AG04450 (cell line): ENCODE measurements around the gene PRR13. TPM values are rescaled to one million over a fixed set of nuclear protein-coding genes. Genes with fewer than 3 reads are reported as not detected.
"Not testable (repeated sequence)": the region's sequence is repeated elsewhere in the genome, so short reads cannot be mapped to it uniquely, and the experiment has no call there.

Experiments used
- CTCF ChIA-PET: fragments of 300-600, 350-600 bp; formaldehyde crosslinking; extraction: SDS; loops from one replicate; lab custom pipeline; 2022; ENCODE audit warnings: antibody characterized with exemption, inconsistent platforms; lab: Charles Lee
- POLR2A ChIA-PET: fragments of 350-600 bp; formaldehyde crosslinking; extraction: SDS; loops from one replicate; lab custom pipeline; 2021; ENCODE audit warnings: antibody characterized with exemption, inconsistent platforms; lab: Yijun Ruan, JAX
- DNase-seq: peaks from one replicate; pipeline ENCODE4 v3.0.0-alpha.2; 2011; ENCODE audit warnings: low read depth, low spot score
- H3K27ac ChIP-seq: one replicate; pipeline ENCODE4 v1.5.1; 2012; ENCODE audit warnings: low read depth, low read length, control low read depth
- H3K27me3 ChIP-seq: one replicate; pipeline ENCODE4 v1.6.0; 2012; ENCODE audit warnings: low read length; ENCODE audit not compliant: control insufficient read depth, insufficient read depth
- H3K4me3 ChIP-seq: 2 replicates; pipeline ENCODE4 v1.5.1; 2011; ENCODE audit warnings: mild to moderate bottlenecking, low read depth, low read length, control low read depth
- H3K9me3 ChIP-seq: 2 replicates; pipeline ENCODE4 v1.5.1; 2012; ENCODE audit warnings: low read length; ENCODE audit not compliant: control insufficient read depth, insufficient read depth
- polyA minus RNA-seq: library from RNA; depleted of rRNA, polyadenylated mRNA; stranded (reverse); fragments of >200 nt; gene quantifications from 2 replicates; pipeline ENCODE4 v1.2.3, GENCODE V29; 2011; rRNA and poly(A)+ RNA removed
- polyA plus RNA-seq: library from polyadenylated mRNA; depleted of rRNA; stranded (reverse); fragments of >200 nt; gene quantifications from 2 replicates; pipeline ENCODE4 v1.2.3, GENCODE V29; 2011; rRNA removed
- TF ChIP-seq, protein P1 (sequence below): IDR thresholded peaks from 2 replicates; pipeline ENCODE4 v1.5.1; 2011; ENCODE audit warnings: low read depth, low read length, control low read depth, inconsistent platforms

Gene PRR13, protein sequence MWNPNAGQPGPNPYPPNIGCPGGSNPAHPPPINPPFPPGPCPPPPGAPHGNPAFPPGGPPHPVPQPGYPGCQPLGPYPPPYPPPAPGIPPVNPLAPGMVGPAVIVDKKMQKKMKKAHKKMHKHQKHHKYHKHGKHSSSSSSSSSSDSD
- polyA plus RNA-seq (71.4 and 92.8 TPM in 2 replicates), polyA minus RNA-seq (78.8 and 83.9 TPM in 2 replicates)

DNA sequence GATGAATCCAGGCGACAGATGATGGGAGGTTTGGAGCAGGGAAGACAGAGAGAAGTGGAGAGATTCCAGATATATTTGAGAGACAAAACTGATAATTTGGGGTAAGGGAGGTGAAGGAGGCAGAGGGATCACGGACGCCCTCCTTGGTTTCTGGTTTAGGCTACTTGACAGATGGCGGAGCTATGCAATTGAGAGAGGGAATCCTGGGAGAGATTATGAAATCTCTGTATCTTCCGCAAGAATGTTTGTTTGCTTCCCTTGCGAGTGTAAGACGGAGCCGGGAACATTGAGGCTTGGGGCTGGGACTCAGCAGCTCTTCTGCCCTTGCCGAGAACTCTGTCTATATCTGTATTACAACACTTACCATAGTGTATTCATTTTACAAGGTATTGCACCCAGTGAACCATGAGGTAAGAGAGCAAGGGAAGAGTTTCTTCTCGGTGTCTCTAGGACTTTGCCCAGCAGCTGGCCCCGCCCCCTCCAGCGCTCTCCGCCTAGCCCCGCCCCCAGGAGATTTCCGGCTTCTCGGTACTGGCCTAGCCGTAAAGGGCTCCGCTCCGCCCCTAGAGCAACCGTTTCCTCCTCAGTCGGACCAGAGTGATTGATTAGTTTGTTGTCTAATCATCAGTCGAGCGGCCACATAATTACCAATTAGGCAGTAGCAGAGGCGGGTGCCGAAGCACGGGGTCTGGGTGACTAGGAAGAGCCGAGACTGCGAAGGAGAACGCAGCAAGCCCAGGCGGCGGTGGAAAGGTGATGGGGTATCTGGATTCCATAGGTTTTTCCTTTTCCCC is at the start of gene PRR13:
Gene PRR13 (plus strand): TSS at position 695 of the 794 bp plus-strand sequence. CDS start 981 bp downstream, outside the sequence.
- no peaks in the 10 kb centered on the region for H3K27me3 ChIP-seq
- peak within 1 kb of the TSS; percentile 88 for H3K27ac ChIP-seq
- peak within 1 kb of the TSS; percentile 80 for H3K4me3 ChIP-seq
- no peaks in the 10 kb centered on the region for H3K9me3 ChIP-seq
- TF ChIP-seq, protein P1, sequence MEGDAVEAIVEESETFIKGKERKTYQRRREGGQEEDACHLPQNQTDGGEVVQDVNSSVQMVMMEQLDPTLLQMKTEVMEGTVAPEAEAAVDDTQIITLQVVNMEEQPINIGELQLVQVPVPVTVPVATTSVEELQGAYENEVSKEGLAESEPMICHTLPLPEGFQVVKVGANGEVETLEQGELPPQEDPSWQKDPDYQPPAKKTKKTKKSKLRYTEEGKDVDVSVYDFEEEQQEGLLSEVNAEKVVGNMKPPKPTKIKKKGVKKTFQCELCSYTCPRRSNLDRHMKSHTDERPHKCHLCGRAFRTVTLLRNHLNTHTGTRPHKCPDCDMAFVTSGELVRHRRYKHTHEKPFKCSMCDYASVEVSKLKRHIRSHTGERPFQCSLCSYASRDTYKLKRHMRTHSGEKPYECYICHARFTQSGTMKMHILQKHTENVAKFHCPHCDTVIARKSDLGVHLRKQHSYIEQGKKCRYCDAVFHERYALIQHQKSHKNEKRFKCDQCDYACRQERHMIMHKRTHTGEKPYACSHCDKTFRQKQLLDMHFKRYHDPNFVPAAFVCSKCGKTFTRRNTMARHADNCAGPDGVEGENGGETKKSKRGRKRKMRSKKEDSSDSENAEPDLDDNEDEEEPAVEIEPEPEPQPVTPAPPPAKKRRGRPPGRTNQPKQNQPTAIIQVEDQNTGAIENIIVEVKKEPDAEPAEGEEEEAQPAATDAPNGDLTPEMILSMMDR, result no peak
- CTCF ChIA-PET, result interaction anchor here (0.5 to 1.8 kb wide), 7 partner anchors 13 to 96 kb away, joined by 4 to 9 read pairs (median 5); no protein-coding TSS in a partner anchor
- POLR2A ChIA-PET, result interaction anchor here (0.6 to 1.3 kb wide), 8 partner anchors 9 to 96 kb away, joined by 3 to 11 read pairs (median 4); partner anchors contain the start of gene PCBP2
- peak; percentile 98 for DNase-seq

DNA sequence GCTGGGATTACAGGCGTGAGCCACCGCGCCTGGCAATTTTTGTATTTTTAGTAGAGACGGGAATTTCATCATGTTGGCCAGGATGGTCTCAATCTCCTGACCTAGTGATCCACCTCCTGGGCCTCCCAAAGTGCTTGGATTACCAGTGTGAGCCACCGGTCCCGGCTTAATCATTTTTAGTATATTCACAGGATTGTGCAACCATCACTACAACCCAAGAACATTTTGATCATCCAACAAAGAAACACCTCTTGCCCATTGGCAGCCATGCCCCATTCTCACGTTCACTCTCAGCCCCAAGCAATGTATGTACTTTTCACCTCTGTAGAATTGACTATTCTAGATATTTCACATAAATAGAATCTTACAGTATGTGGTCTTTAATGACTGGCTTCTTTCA is 41.6 kb upstream of the PRR13 start:
- no peak overlapping the region for H3K27ac ChIP-seq
- ChIA-PET CTCF (interaction anchor here (1.7 kb wide), 1 partner anchor 21 kb away, joined by 5 read pairs; no protein-coding TSS in a partner anchor), POLR2A (interaction anchor here (1.0 kb wide), 1 partner anchor 21 kb away, joined by 3 read pairs; no protein-coding TSS in a partner anchor)

DNA sequence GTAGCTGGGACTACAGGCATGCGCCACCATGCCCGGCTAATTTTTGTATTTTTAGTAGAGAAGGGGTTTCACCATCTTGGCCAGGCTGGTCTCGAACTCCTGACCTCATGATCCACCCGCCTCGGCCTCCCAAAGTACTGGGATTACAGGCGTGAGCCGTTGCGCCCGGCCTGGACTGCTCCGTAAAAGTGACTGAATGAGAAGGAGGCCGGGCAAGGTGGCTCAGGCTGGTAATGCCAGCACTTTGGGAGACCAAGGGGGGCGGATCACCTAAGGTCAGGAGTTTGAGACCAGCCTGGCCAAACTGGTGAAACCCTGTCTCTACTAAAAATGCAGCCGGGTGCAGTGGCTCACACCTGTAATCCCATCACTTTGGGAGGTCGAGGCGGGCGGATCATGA is 39.2 kb upstream of the PRR13 start:
- POLR2A ChIA-PET, DNase-seq, H3K27ac ChIP-seq, H3K27me3 ChIP-seq, H3K4me3 ChIP-seq, H3K9me3 ChIP-seq: not testable (repeated sequence)
- CTCF ChIA-PET, result interaction anchor here (1.2 kb wide), 1 partner anchor 19 kb away, joined by 6 read pairs; no protein-coding TSS in a partner anchor

More for the DNA sequence above, 41.6 kb upstream of the PRR13 start:
- Histone ChIP-seq H3K9me3 (no peaks in the 10 kb centered on the region), H3K4me3 (no peak overlapping the region), H3K27me3 (no peaks in the 10 kb centered on the region)
- DNase-seq, result no peak
- TF ChIP-seq, protein P1, result no peak

GRCh38 chr12:53402871-53403270 is 38.7 kb upstream of the PRR13 start:
- ChIA-PET POLR2A (interaction anchor here (0.6 to 1.2 kb wide), 3 partner anchors 10 to 71 kb away, joined by 3 to 6 read pairs (median 4); no protein-coding TSS in a partner anchor), CTCF (interaction anchor here (2.5 kb wide), 1 partner anchor 51 kb away, joined by 12 read pairs; no protein-coding TSS in a partner anchor)
- Histone ChIP-seq H3K27me3 (no peaks in the 10 kb centered on the region), H3K4me3 (no peak overlapping the region), H3K9me3 (no peaks in the 10 kb centered on the region), H3K27ac (no peak overlapping the region)
- no peak for DNase-seq
- TF ChIP-seq, protein P1, result no peak

DNA sequence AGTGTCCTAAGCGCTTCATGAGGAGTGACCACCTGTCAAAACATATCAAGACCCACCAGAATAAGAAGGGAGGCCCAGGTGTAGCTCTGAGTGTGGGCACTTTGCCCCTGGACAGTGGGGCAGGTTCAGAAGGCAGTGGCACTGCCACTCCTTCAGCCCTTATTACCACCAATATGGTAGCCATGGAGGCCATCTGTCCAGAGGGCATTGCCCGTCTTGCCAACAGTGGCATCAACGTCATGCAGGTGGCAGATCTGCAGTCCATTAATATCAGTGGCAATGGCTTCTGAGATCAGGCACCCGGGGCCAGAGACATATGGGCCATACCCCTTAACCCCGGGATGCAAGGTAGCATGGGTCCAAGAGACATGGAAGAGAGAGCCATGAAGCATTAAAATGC is 30.6 kb upstream of the PRR13 start:
- Histone ChIP-seq H3K9me3 (no peaks in the 10 kb centered on the region), H3K4me3 (no peak overlapping the region), H3K27me3 (no peaks in the 10 kb centered on the region), H3K27ac (no peak overlapping the region)
- ChIA-PET CTCF (interaction anchor here (0.6 to 3.5 kb wide), 4 partner anchors 11 to 1217 kb away, joined by 4 to 16 read pairs (median 6); no protein-coding TSS in a partner anchor), POLR2A (interaction anchor here (0.6 kb wide), 1 partner anchor 471 kb away, joined by 3 read pairs; no protein-coding TSS in a partner anchor)
- DNase-seq, result no peak
- TF ChIP-seq, protein P1, result no peak
